Erythroblast (primary cell): ENCODE data around the gene MED12L.
A peak's percentile ranks its signal among the peaks of the same experiment; 100 is the strongest.

Experiments used
- DNase-seq, 2 experiments: peaks; one replicate each; lab custom pipeline; 2025; lab: John Stamatoyannopoulos, UW
- GATA1 ChIP-seq: IDR thresholded peaks from 2 replicates; pipeline ENCODE4 v1.6.1; 2011; ENCODE audit warnings: low read depth, mild to moderate bottlenecking, control low read depth, low read length, moderate library complexity
- POLR2A ChIP-seq: IDR thresholded peaks from 2 replicates; pipeline ENCODE4 v1.6.1; 2011; ENCODE audit warnings: mild to moderate bottlenecking, low read length

MED12L gene

DNA sequence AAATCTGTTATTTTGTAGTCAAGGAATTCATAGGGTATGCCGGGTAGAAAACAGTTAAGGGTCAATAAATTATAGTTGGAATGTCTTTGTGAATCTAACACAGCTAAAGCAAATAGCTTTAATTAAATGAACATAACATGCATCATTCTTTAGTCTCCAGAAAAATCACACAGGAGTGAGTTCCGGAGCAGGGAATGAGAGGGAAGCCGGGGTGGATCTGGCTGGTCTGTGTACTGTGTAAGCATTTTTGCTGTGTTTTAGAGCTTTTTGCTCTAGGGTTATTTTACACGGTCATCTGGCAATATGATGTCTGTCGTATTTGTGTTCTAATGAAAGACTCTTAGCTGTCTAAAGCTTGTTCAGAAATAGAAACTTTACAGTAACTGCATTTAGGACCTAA lies 57.5 kb downstream of the MED12L start:
- DNase-seq = no peak

DNA sequence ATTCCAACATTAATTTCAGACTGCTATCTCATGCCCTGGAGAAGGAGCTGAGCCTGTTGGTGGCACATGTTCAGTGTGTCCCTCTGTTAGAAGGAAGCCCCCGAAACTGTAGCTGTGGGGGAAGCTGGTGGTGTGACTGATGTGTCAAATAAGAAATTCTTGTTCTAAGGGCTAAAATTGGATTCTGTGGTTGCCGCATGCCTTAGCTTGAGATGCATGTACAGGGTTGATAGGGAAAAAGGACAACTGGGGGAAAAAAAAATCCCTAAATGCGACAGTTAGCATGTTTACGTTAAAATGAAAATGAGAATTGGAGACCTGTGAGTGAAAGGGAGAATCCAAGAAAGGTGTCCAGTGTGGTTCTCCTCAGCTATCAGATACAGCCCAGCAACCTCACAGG lies 58.6 kb downstream of the MED12L start:
- no peak for DNase-seq
- TF ChIP-seq POLR2A (no peak), GATA1 (no peak)

More for the DNA sequence above, 57.5 kb downstream of the MED12L start:
- no peak for TF ChIP-seq GATA1
- TF ChIP-seq POLR2A = no peak

DNA sequence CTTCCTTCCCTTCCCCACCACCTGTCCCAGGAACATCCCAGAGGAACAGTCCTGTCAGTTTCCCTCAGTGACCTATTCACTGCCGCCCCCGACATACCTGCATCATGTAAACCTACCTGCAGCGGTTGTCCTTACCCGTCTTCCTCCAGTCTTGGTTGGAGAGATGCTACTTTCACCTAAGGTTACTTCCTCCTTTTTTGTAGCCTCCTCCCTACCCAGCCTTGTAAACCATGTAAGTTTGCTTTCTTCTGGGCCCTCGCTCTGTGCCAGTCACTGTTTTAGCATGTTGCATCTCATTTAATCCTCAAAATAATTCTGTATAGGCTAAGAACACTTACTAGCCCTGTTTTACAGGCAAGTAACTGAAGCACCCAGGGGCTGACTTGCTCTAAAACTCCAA lies 59.3 kb downstream of the MED12L start:
- TF ChIP-seq POLR2A (no peak), GATA1 (no peak)
- DNase-seq = no peak

DNA sequence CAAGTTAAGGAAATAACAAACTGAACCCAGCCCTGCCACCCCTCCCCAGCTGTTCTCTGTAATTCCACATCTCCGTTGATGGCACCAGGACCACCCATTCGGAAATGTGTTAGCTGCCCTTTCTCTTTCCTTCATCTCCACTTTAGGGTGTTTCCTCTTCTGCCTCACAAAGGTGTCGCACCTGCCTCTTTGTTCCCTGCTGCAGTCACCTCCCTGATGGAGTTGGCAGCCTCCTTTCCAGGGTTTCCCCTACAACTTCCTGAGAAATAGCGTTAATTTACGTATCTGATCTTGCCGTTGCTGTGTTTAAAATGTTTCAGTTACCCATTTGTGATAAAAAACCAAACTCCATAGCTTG lies 60.2 kb downstream of the MED12L start:
- no peak for DNase-seq
- TF ChIP-seq GATA1 (no peak), POLR2A (no peak)

DNA sequence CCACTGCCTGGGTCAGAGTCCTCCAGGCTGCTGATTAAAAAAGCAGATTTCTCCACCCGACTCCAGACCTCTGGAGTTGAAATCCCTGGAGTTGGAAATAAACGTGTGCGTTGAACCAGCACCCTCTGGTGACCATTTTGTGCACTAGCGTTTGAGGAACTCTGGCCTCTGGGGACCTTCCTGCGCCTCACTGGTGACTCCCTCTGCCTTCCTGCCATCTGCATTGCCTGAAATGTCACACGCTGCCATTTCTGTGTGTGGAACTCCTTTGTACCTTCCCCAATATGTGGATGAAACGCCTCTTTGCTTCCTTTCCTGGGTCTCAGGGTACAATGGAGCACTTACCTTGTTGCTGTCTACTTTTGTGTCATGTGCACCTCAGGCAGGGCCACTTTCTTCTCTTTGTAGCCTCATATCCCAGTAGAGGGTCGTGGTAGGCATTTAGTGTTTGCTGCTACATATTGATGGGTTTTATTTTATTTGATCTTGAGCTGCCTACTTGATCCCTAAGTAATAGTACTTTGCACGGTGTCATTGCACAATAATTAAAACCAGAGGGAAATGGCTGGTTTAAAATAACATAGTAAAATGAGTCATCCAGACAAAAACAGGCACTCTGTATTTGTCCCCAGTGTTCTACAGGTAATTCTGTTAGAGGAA lies 60.7 kb downstream of the MED12L start:
- DNase-seq = peak; percentile 73 to 81
- TF ChIP-seq POLR2A = no peak
- TF ChIP-seq GATA1 = no peak

DNA sequence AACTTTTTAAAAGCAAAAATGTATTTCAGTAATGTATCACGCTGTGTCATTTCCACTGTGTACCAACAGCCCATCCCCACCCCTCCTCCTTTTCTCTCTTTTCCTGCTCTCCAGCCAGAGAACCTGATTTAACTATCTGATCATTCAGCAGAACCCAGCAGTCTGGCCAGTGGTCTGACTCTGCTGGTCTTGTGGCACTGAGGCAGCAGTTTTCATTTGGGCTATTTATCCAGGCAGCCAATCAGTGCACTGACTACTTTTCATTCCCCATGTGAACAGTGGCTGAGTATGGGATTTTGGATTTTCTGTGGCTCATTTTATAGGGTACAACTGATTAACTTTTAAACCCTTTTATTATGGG lies 61.2 kb downstream of the MED12L start:
- TF ChIP-seq GATA1 = no peak
- no peak for TF ChIP-seq POLR2A
- DNase-seq = no peak

DNA sequence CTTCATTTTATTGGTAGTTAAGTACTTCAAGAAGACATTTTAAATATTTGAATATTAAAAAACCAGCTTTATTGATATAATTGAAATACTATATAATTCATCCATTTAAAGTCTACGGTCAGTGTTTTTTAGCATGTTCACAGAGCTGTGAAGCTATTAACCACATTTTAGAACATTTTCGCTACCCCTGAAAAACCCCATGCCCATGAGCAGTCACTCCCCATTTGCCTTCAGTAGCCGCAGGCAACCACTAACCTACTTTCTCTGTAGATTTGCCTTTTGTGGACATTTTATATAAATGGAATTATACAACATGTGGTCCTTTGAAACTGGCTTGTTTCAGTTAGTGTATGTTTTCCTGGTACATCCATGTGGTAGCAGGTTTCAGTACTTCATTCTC lies 61.8 kb downstream of the MED12L start:
- TF ChIP-seq POLR2A = no peak
- no peak for TF ChIP-seq GATA1
- no peak for DNase-seq

DNA sequence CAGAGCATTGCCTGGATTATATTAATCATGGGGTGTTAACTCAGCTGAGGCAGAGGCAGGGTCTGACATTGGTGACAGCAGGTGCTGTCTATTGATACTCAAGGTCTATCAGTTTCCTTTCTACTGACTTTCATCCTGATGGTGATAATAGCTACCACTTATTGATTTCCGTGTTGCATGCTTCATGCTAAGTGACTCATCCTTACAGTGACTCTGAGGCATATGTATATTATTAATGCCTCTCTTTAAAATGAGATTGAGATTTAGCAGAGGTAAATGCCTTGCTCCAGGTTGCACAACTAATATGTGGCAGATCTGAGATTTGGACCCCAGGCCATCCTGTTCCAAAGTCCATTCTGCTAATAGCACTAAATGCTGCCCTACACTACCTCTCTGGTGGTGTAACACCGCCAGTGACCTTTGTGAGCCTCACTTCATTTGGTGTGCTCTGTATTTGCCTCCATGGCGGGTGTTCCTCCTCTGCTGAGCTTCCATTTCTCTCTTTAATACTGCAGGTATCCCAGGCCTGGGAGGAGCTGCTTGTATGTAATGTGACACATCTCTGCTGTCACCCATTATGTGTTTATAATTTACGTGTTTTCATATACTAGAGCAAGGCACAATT lies 67.1 kb downstream of the MED12L start:
- no peak for DNase-seq
- TF ChIP-seq GATA1 = no peak
- no peak for TF ChIP-seq POLR2A

DNA sequence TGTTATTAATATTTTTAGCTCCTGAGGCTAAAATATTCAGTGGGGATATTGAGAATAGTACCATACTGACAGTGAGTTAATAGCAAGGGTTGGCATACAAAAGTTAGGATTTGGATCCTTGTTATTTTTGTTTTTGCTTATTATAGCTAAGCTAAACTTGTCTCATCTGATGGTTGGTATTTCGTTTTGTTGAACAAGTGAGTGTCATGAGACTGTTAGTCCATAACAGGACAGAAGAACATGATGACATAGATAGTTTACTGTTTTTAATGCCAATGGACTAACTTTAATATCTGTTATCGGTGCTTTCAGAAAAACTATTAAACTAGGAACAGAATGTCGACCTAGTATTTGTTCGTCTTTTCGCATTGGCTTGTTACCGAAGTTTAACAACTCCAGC lies 69.1 kb downstream of the MED12L start:
- TF ChIP-seq POLR2A (no peak), GATA1 (no peak)
- no peak for DNase-seq

DNA sequence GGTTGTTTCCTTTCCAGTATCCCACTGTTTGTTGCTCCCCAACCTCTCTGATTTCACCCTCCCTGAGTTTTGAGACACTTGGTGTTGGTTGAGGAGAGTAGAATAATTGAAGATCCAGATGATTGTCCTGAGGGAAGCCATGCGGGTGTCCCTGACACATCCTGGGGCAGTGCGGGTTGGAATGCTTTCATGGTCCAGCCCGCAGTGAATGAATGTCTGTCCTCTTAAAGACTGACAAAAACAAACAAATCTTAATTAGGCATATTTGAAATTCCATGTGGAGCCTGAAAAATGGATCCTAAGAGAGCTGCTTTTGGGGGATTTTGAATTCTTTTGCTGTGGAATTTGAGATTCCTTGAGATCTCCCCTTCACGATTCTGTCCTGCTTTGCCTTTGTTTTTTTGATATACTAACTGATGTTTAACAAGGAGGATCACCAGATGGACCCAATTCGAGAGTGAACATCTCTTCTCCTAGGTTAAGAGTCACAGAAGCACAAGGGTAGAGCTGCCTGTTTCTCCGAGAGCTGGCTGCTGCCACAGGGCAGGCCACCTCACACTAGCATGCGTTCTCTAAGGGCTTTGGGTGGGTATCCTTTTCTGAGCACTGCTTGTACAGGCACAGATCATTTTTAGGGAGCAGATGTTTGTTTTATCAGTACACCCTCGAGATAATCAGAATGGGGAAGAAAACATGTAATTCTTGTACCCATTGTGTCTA lies 70.1 kb downstream of the MED12L start:
- TF ChIP-seq POLR2A (no peak), GATA1 (no peak)
- DNase-seq = no peak

DNA sequence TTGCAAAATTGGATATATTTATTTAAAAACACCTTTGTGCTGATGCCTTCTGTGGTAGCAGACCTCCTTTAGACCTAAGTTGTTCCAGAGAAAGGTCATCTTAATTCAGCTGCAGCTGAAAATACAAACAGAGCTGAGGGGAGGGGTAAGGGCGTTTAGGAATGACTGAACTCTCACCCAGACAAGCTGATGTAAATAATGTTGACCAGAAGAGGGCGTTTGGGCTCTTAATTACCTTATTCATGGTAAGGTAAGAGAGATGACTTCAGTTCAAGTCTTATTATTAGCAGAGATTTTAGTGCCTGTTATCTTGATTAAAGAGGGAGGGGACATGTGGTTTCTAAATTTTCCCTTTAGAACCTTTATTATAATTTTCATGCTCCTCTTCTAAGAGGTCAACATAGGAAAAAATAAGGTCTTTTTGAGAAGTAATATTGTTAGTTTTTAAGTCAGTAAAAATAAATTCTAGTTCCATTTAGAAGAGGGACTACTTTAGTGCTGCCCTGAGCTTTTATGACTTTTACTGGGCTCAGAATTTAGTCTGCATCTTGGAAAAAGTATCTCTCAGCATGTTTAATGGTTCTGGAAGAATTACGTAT lies 71.3 kb downstream of the MED12L start:
- no peak for TF ChIP-seq POLR2A
- DNase-seq = peak; percentile 67 to 74

DNA sequence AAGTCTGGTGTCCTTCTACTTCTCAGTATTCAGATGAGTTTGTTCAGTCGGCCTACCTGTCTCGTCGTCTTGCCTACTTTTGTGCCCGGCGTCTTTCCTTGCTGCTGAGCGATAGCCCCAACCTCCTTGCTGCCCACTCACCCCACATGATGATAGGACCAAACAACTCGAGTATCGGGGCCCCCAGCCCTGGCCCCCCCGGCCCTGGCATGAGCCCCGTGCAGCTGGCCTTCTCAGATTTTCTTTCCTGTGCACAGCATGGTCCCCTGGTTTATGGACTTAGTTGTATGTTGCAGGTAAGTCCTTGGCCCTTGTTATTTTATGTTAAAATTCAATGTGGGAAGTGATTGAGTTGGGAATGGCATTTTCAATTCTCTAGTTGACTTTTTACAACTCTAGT lies 74.3 kb downstream of the MED12L start:
- TF ChIP-seq GATA1 = no peak
- no peak for TF ChIP-seq POLR2A
- no peak for DNase-seq

DNA sequence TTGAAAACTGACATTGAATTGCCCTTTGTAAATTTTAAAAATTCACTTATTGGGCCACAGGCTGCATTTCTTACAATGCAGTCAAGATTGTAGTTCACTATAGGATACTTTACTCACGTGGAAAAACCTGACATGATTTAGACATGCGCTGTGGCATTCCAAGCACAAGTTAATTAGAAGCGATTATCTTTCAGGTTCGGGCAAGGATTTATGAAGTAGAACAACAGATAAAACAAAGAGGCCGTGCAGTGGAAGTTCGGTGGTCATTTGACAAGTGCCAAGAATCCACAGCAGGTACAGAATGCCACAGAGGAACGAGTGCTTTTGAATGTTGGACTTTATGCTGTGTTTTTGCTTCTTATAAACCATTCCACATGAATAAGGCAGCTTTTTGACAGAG lies 79.8 kb downstream of the MED12L start:
- DNase-seq = no peak

DNA sequence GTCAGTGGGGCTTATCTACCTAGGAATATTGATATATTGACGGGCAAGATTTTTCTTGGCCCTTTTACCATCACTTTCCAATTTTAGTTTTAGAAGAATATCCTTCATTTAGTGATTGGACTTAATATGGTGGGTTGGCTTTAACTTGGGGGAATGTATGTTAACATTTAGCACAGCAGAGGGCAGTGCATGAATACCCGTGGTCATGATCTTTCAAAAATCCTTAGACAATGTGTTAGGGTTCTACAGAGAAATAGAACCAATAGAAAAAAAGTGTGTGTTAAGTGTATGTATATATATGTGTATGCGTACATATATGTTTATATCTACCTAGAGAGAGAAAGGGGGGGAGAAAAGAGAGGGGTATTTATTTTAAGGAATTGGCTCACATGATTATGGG lies 80.7 kb downstream of the MED12L start:
- DNase-seq = no peak
- TF ChIP-seq GATA1 (no peak), POLR2A (no peak)

More for the DNA sequence above, 79.8 kb downstream of the MED12L start:
- no peak for TF ChIP-seq POLR2A
- no peak for TF ChIP-seq GATA1
